Neuron (in vitro differentiated cells): ENCODE measurements around the gene TBX10.

ENCODE experiments used
- H2AFZ ChIP-seq: one replicate; pipeline ENCODE4 v1.6.1; 2013; ENCODE audit warnings: low read depth, mild to moderate bottlenecking, inconsistent platforms, low read length, moderate library complexity
- H3K27me3 ChIP-seq: one replicate; pipeline ENCODE4 v1.6.1; 2013; ENCODE audit warnings: low read length; ENCODE audit not compliant: insufficient read depth
- H3K36me3 ChIP-seq: one replicate; pipeline ENCODE4 v1.6.1; 2013; ENCODE audit warnings: low read length; ENCODE audit not compliant: insufficient read depth
- H3K4me1 ChIP-seq: one replicate; pipeline ENCODE4 v1.6.1; 2013; ENCODE audit warnings: low read length; ENCODE audit not compliant: insufficient read depth
- H3K4me3 ChIP-seq: 2 replicates; pipeline ENCODE4 v1.5.1; 2013; ENCODE audit warnings: mild to moderate bottlenecking, low read length, moderate library complexity
- H3K9me3 ChIP-seq: one replicate; pipeline ENCODE4 v1.6.1; 2013; ENCODE audit warnings: low read length

Gene TBX10

DNA sequence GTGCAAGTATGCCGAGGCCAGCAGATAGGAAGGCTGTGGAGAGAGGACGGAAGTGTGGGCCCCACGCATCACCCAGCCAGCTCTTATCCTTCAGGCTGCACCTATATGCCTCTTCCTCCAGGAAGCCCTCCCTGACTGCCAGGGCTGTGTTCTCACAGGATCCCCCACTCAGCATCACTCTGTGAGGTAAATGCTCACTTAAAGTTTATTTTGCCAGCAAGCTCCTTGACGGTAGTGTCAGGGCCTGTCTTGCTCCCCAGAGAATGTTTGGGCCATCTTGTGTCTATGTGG lies 4.4 kb downstream of the TBX10 start:
- Histone ChIP-seq H3K4me1 (peaks cover 13% of the 10 kb centered on the region), H3K27me3 (no peaks in the 10 kb centered on the region), H3K36me3 (no peaks in the 10 kb centered on the region), H3K9me3 (no peaks in the 10 kb centered on the region), H2AFZ (no peak overlapping the region), H3K4me3 (no peak overlapping the region)

DNA sequence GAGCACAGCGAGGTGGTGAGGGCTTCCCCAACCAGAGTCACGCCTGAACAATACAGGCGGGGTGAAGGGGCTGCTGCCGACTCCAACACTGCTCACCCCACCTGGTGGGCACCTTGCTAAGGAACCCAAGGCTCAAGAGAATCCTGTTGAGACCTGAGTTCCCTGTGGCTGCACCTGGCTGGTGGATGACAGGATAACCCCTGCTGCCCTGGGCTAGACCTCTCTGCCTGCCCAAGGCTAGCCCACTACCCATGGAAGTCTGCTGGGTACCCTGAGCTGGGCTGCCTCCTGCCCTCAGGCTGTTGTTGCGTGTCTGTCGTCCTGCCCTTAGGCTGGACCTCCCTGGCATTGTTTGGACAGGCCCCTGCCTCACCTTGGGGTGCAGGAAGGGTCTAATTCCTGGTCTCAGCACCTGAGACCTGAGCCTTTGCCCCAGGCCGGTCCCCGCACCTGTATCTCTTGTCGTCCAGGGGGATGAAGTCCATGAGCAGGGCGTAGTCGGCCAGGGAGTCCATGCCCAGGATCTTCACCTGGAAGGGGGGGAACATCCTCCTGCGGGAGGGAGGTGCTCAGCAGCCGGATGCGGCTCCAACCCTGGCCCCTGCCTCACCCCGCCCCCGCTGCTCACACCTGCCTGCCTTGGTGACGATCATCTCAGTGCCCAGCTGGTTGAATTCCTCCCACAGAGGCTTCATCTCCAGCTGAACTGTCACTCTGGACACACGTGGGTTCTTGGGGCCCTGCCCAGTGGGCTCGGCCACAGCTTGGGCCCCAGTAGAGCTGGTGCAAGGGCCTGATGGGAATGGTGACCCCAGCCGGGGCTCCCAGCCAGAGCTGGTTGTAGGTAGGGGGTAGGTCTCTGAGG lies 5.0 kb downstream of the TBX10 start:
- H3K9me3 ChIP-seq: no peaks in the 10 kb centered on the region
- H3K4me3 ChIP-seq: no peak overlapping the region
- H3K27me3 ChIP-seq: no peaks in the 10 kb centered on the region
- H3K4me1 ChIP-seq: peaks cover 8% of the 10 kb centered on the region
- no peak overlapping the region for H2AFZ ChIP-seq
- H3K36me3 ChIP-seq: no peaks in the 10 kb centered on the region

DNA sequence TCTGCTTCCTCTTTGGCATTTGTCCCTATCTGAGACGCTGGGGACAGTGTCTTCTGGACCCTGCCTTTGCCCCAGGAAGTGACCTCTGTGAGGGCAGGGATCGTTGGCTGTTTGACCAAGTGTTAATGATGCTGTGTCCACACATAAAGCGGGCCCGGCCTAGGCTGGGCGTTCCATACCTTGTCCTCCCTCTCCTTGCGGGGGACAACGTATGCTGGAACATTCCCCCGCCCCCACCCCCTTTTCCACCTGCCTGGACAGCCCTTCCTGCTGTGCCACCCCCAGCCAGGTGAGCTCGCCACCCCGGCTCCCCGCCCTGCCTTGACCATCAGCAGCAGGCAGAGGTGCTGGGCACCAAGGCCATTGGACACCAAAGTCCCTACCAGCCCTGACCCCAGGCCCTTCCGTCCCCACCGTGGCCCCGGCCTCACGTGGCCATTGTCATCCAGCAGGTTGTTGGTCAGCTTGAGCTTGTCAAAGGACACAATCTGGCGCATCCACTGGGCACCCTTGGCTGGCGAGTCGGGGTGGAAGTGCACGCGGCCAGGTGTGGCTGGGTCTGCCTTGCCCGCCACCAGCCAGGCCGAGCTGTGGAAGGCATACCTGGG lies 5.7 kb downstream of the TBX10 start:
- H3K27me3 ChIP-seq: no peaks in the 10 kb centered on the region
- H2AFZ ChIP-seq: no peak overlapping the region
- no peaks in the 10 kb centered on the region for H3K9me3 ChIP-seq
- H3K4me3 ChIP-seq: no peak overlapping the region
- H3K36me3 ChIP-seq: no peaks in the 10 kb centered on the region
- peaks cover 6% of the 10 kb centered on the region for H3K4me1 ChIP-seq

DNA sequence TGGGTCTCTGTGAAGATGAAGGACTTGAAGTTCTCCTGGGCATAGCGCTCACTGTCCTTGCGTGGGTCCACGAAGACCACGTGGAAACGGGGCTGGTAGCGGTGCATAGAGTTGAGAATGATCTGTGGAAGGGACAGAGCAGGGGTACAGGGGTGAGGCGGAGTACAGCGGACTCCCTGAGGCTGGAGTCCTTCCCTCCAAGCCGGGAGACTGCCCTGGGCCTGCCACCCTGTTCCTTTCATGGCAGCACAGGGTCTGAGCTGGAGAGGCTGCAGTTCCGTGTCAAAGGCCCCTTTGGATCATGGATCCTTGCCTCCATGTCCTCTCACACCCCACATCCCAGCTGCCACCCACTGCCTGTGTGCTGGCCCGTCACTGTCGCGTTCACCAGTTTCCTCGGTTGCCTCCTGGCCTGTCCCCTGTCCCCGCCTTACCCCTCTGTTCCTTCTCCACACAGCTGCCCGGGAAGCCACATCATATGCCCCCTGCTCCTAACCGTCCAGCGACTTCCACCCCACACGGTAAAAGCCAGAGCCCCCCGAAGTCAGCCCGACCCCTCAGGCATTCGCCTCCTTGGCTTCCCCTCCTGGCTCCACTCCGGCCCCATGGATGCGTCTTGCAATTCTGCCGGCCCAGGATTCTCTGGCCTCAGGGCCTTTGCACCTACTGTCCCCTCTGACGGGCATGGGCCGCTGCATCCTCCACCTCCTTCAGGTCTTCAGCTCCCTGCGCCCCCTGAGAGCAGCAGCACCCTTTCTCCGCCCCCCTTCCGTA lies 6.4 kb downstream of the TBX10 start:
- Histone ChIP-seq H3K9me3 (no peaks in the 10 kb centered on the region), H3K36me3 (no peaks in the 10 kb centered on the region), H3K27me3 (no peaks in the 10 kb centered on the region), H3K4me1 (peaks cover 6% of the 10 kb centered on the region), H3K4me3 (no peak overlapping the region), H2AFZ (no peak overlapping the region)

DNA sequence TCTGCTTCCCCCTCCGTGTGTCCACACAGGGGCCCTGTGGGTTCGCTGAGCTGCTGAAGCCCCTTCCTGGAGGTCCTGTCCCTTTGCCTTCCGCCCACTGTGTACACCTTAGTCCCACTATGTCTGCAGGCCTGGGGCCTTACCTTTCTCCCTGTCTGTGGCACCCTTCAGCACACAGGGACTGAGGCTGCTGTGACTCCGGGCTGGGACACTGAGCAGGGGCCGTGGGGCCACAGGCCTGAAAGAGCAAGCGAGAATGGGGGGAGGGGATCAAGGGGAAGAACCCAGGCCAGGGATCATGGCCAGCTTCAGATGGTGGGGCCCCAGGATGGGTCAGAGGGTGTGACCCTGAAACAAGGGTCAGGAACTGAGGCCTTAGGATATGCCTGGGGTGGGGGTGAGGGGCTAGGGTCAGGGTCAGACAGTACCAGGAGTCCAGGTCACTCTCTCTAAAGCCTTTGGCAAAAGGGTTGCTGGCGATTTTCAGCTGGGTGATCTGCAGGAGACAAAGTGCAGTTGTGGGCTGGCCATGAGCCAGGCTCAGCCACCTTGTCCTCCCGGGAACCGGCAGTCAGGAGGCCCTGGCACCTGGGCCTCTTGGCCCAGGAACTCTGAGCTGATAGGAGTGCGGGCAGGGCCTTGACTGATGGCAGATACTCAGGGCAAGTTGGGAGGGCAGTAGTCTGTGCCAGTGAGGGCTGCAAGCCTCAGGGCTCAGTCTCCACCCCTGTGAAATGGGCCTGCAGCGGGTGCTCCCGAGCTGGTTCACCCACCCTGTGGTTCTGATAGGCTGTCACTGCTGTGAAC lies 7.2 kb downstream of the TBX10 start:
- Histone ChIP-seq H2AFZ (no peak overlapping the region), H3K4me3 (no peak overlapping the region), H3K36me3 (no peaks in the 10 kb centered on the region), H3K4me1 (peaks cover 6% of the 10 kb centered on the region), H3K9me3 (no peaks in the 10 kb centered on the region), H3K27me3 (no peaks in the 10 kb centered on the region)

DNA sequence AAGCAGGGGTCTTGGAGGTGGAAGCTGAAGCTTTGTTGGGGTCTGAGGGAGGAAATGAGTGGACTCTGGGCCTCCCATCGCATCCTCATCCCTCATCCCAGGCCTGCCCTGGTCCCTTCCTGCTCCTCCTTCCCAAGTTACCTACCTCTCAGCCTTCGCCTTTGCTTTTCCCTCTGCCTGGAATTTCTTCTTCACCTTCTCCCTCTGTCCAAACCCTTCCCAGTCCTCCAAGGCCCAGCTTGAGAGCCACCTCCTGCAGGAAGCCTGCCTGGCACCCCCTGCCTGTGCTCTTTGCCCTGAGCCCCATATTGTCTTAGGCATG lies 7.7 kb downstream of the TBX10 start:
- H3K27me3 ChIP-seq: no peaks in the 10 kb centered on the region

DNA sequence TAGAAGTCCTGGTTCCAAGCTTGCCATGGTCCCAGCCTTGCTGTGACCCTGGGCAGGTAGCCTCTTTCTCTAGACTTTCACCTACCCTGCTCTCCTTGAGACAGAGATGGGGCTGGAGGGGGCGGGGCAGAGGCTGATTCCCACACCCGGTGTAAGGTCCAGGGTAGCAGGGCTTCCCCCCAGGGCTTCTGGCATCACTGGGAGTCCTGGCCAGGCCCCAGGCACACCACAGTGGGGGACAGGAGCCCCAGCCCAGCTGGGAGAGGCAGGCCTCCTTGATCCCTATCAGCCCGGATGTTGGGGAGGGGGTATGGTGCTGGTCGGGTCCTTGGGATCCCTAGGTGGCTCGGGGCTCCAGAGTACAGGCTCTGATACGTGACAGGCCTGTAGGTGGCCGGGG lies 8.2 kb downstream of the TBX10 start:
- Histone ChIP-seq H3K4me3 (peak overlapping the region; percentile 77), H2AFZ (no peak overlapping the region), H3K4me1 (peaks cover 6% of the 10 kb centered on the region), H3K27me3 (no peaks in the 10 kb centered on the region), H3K9me3 (no peaks in the 10 kb centered on the region), H3K36me3 (no peaks in the 10 kb centered on the region)

More for the DNA sequence above, 7.7 kb downstream of the TBX10 start:
- Histone ChIP-seq H3K4me3 (no peak overlapping the region), H3K4me1 (peaks cover 6% of the 10 kb centered on the region), H2AFZ (no peak overlapping the region), H3K9me3 (no peaks in the 10 kb centered on the region), H3K36me3 (no peaks in the 10 kb centered on the region)

DNA sequence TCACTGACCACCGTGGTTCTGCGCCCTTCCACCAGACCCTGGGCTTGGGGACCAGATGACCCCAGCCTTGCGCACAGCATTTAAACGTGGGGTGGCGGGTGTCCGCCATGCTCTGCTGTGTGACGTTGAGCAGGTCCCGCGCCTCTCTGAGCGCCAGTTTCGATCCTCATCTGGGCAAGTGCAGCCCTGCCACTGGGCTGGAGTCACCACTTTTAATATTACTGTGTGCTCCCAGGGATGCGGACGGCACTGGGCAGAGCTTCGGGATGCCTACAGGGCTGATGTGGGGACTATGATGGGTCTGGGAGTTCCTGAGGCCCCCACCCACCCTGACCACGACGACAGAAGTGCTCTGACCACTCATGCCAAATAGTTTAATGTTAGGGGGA lies 8.6 kb downstream of the TBX10 start:
- no peak overlapping the region for H2AFZ ChIP-seq
- peak overlapping the region; percentile 77 for H3K4me3 ChIP-seq
- H3K4me1 ChIP-seq: peaks cover 6% of the 10 kb centered on the region
- no peaks in the 10 kb centered on the region for H3K36me3 ChIP-seq
- no peaks in the 10 kb centered on the region for H3K9me3 ChIP-seq
- H3K27me3 ChIP-seq: no peaks in the 10 kb centered on the region

DNA sequence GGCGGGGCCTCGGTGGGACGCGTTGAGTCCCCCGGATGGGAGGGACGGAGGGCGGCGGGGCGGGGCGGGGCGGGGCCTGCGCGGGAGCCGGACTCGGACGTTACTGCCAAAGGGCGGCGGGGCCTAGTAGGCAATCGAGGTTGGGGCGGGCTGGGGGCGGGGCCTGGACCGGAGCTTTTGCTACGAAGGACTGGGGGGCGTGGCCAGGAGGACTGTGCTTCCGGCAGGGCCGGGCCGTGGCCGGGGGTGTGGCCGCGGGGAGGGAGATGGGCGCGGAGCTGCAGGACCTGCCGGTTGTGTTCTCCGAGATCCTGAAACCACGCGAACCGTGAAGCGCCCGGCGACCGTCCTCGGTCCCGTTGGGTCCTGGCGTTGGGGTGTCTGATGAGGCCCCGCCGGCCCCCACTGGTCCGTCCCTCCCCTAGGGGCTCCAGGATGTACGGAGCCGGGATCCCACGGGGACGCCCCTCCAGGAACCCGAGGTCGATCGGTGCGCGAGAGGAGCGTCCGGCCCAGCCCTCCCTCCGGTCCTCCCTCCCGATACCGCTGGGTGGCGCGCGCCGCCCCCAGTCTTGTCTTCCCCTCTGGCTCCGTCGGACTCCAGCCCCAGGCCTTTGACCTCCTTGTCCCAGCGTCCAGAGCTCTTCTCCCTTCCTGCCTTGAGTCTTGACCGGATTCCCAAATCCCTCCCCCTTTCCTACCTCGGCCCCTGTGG lies 9.2 kb downstream of the TBX10 start:
- peak overlapping the region; percentile 77 for H3K4me3 ChIP-seq
- H2AFZ ChIP-seq: no peak overlapping the region
- H3K27me3 ChIP-seq: no peaks in the 10 kb centered on the region
- no peaks in the 10 kb centered on the region for H3K36me3 ChIP-seq
- no peaks in the 10 kb centered on the region for H3K9me3 ChIP-seq
- H3K4me1 ChIP-seq: peaks cover 6% of the 10 kb centered on the region

DNA sequence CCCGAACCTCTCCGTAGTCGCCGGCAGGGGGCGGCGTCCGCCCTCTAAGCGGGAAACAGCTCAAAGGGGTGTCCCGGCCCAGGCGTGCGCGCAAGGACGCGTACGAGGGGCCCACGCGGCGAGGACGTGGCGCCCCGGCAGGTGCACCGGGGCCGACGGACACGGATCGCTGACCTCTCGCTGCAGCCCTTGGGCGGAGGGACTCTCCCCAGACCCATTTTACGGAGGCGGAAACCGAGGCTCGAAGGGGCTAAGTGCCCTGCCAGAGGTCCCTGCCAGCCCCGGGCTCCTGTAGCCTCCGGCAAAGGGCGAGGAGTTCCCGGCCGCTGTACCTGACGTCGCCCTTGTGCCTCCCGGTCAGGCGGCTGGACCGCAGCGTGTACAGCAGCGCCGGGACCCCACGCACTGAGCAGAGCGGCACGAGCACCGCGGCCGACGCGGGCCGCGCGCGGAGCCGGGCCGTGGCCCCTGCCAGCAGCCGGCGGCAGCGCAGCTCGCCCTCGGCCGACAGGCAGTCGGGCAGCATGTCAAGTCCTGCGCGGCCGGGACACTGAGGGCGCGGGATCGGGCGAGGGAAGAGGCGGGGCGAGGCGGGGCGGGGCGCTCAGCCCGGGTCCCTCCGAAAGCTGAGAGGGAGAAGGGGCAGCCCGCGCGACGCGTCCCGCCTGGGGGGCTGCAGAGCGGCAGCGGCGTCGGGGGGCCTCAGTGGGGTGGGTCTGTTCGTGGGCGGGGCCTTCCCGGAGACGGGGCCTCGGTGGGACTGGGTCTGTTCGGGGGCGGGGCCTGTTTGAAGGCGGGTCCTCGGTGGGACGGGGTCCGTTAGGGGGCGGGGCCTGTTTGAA lies 10.0 kb downstream of the TBX10 start, which contains the start of gene NUDT8:
Gene NUDT8, minus strand, starts transcription at position 552 of the 842 bp plus-strand sequence. Its CDS starts 26 bp downstream, at position 526.
- H2AFZ ChIP-seq: peak within 1 kb of the TSS; percentile 87
- H3K4me3 ChIP-seq: peak within 1 kb of the TSS; percentile 77
- H3K27me3 ChIP-seq: no peaks in the 10 kb centered on the region
- no peaks in the 10 kb centered on the region for H3K36me3 ChIP-seq
- H3K9me3 ChIP-seq: no peaks in the 10 kb centered on the region
- peaks cover 6% of the 10 kb centered on the region for H3K4me1 ChIP-seq

DNA sequence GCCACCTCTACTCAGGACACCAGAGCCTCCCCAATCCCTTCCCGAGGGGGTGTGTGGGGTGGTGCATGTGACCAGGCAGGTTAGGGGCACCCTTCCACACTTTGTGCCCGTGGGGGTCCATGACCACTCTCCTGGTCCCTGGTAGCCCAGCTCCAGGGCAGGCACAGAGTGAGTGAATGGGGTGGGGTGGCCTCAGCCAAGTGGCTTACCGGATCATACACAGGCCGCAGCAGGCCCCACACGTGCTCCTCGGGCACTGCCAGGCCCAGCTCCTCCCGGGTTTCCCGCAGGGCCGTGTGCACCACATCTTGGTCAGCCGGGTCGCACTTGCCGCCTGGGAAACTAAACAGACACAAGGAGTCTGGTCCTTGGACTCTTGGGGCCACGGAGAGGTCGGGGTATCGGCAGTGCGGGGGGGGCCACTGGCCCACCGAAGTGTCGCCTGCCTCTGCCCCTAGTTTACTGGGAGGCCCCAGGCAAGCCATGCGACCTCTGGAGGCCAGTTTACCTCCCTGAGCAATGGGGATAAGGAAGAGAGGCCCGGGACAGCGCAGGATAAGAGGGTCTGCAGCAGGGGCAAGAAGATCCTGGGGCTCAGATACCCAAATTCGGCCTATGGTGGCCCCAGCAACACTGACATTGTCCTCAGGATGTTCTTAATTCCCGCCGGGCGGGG lies 10.7 kb downstream of the TBX10 start:
- no peaks in the 10 kb centered on the region for H3K9me3 ChIP-seq
- no peaks in the 10 kb centered on the region for H3K27me3 ChIP-seq
- peak overlapping the region; percentile 48 for H3K4me3 ChIP-seq

More for the DNA sequence above, 10.7 kb downstream of the TBX10 start:
- Histone ChIP-seq H2AFZ (no peak overlapping the region), H3K4me1 (peaks cover 6% of the 10 kb centered on the region), H3K36me3 (no peaks in the 10 kb centered on the region)
